Measurements from ENCODE around the gene PLIN1. TPM values are rescaled to one million over a fixed set of nuclear protein-coding genes. Genes with fewer than 3 reads are reported as not detected.

Gene PLIN1
- total RNA-seq, 1 donor from 2014 or later, result 0.17 TPM

GRCh38 chr15:89665449-89666181, 13.6 kb downstream of the PLIN1 start:
- Mint-ChIP-seq H3K27me3 (ENCODE audit: low read depth) (no peaks in the 10 kb centered on the region), H3K4me1 (ENCODE audit: low read depth) (peaks cover 21% of the 10 kb centered on the region), H3K27ac (ENCODE audit: unreplicated experiment) (peak overlapping the region; percentile 63), H3K9me3 (ENCODE audit: low read depth) (no peaks in the 10 kb centered on the region), H3K36me3 (ENCODE audit: low read depth) (no peaks in the 10 kb centered on the region), H3K4me3 (ENCODE audit: unreplicated experiment) (peak overlapping the region; percentile 51)
- no peak for TF ChIP-seq CTCF (IDR thresholded peaks at IDR 0.05)
- no peak for DNase-seq (ENCODE audit: low spot score)

DNA sequence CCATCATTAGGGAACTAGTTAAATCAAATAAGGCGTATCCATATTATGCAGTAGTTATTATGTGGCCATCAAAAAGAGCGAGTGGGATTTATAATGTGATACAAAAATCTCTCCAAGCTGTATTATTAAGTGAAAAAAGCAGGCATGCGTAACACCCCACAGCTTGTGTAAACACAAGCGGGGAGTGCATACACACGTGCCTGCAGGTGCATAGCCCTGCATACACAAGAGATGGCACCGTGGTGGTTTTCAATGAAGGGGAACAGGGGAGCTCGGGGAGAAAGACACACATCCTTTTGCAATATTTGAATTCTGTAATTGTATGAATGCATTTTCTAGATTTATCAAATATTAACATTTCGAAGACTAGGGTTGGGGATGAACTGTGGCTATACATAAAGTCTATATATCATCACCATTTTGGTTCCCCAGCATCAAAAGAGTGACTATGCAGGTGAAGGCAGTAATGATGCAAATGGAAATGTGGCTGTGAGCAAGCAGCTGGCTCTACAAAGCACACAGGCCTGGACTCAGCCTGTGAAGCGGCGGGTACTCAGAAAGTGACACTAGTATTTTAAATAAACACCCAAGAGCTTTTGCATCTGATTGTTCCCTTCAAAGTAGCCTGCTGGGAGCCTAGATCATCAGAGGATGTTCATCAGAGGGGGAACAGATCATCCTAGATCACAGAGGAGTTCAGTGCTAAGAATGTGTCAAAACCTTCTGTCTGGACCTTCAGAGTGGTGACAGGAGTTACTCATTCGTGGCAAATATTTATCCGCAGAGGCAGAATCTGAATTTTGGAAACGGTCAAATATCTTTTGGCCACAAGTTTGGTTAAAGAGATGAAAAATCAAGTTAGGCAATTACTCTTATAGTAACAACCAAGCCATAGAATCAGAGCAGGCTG, 14.5 kb downstream of the PLIN1 start:
- no peaks in the 10 kb centered on the region for H3K9me3 Mint-ChIP-seq (ENCODE audit: low read depth)
- no peak for DNase-seq (ENCODE audit: low spot score)
- no peaks in the 10 kb centered on the region for H3K27me3 Mint-ChIP-seq (ENCODE audit: low read depth)
- no peaks in the 10 kb centered on the region for H3K36me3 Mint-ChIP-seq (ENCODE audit: low read depth)
- peak overlapping the region; percentile 63 for H3K27ac Mint-ChIP-seq (ENCODE audit: unreplicated experiment)
- TF ChIP-seq CTCF (IDR thresholded peaks at IDR 0.05), result no peak
- H3K4me1 Mint-ChIP-seq (ENCODE audit: low read depth), result peaks cover 21% of the 10 kb centered on the region
- peak overlapping the region; percentile 40 for H3K4me3 Mint-ChIP-seq (ENCODE audit: unreplicated experiment)

- DNase-seq (ENCODE audit: low spot score), result no peak
- H3K27me3 Mint-ChIP-seq (ENCODE audit: low read depth), result no peaks in the 10 kb centered on the region
- H3K4me3 Mint-ChIP-seq (ENCODE audit: unreplicated experiment), result peak overlapping the region; percentile 51
- peak; percentile 21 for TF ChIP-seq CTCF (IDR thresholded peaks at IDR 0.05)
- no peaks in the 10 kb centered on the region for H3K9me3 Mint-ChIP-seq (ENCODE audit: low read depth)
- H3K36me3 Mint-ChIP-seq (ENCODE audit: low read depth), result no peaks in the 10 kb centered on the region
- peak overlapping the region; percentile 92 for H3K27ac Mint-ChIP-seq (ENCODE audit: unreplicated experiment)
- peaks cover 21% of the 10 kb centered on the region for H3K4me1 Mint-ChIP-seq (ENCODE audit: low read depth)
Observed at GRCh38 chr15:89662893-89663626, 16.1 kb downstream of the PLIN1 start.

- Mint-ChIP-seq H3K4me3 (ENCODE audit: unreplicated experiment) (no peak overlapping the region), H3K27me3 (ENCODE audit: low read depth) (no peaks in the 10 kb centered on the region), H3K27ac (ENCODE audit: unreplicated experiment) (no peak overlapping the region), H3K4me1 (ENCODE audit: low read depth) (peaks cover 24% of the 10 kb centered on the region), H3K9me3 (ENCODE audit: low read depth) (no peaks in the 10 kb centered on the region), H3K36me3 (ENCODE audit: low read depth) (no peaks in the 10 kb centered on the region)
- DNase-seq (ENCODE audit: low spot score), result no peak
- no peak for TF ChIP-seq CTCF (IDR thresholded peaks at IDR 0.05)
Observed at GRCh38 chr15:89660556-89660955, 18.6 kb downstream of the PLIN1 start.

DNA sequence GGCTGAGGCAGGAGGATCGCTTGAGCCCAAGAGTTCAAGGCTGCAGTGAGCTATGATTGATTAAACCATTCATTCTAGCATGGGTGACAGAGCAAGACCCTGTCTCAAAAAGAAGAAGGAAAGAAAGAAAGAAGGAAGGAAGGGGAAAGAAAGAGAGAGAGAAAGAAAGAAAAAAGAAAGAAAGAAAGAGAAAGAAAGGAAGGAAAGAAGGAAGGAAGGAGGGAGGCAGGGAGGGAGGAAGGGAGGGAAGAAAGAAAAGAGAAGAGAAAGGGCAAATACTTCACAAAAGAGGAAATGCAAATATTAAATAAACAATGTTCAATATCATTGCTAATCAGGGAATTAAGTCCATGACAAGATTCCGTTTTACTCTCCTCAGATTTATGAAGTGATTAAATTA, 19.9 kb downstream of the PLIN1 start:
- peaks cover 24% of the 10 kb centered on the region for H3K4me1 Mint-ChIP-seq (ENCODE audit: low read depth)
- no peak for TF ChIP-seq CTCF (IDR thresholded peaks at IDR 0.05)

More for the DNA sequence above, 19.9 kb downstream of the PLIN1 start:
- no peaks in the 10 kb centered on the region for H3K9me3 Mint-ChIP-seq (ENCODE audit: low read depth)
- no peak overlapping the region for H3K27ac Mint-ChIP-seq (ENCODE audit: unreplicated experiment)
- H3K27me3 Mint-ChIP-seq (ENCODE audit: low read depth), result no peaks in the 10 kb centered on the region
- no peak overlapping the region for H3K4me3 Mint-ChIP-seq (ENCODE audit: unreplicated experiment)
- no peak for DNase-seq (ENCODE audit: low spot score)
- H3K36me3 Mint-ChIP-seq (ENCODE audit: low read depth), result no peaks in the 10 kb centered on the region

All from chondrocyte (in vitro differentiated cells).